ENCODE measurements around the gene NPAS3. TPM values are rescaled to one million over a fixed set of nuclear protein-coding genes. Genes with fewer than 3 reads are reported as not detected.

Gene NPAS3
- total and polyA plus RNA-seq, 10 donors = 0.13 to 9.5 (median 2.9) TPM

DNA sequence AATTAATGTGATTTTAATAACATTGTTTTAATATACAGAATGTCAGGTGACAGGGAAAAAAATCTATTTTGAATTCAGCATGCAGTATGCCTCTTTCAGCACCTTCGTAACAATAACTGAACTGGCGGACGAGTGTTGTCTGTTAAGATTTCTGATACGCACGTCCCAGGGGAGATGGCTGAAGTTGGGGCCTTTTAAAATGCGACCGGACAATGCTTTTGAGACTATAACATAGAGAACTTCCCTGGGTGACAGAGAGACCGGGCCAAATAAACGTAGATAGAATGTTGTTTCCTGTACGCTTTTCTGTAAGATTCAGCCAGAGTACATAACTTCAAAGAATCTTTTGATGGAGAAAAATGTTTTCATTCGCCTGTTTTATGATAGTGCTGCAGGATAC is 772.5 kb downstream of the NPAS3 start:
- Histone ChIP-seq H3K27ac (no peak overlapping the region), H3K9me3 (no peaks in the 10 kb centered on the region), H3K27me3 (replicated peaks in 1 of 7) (no peaks in the 10 kb centered on the region), H3K4me3 (no peak overlapping the region), H3K36me3 (no peaks in the 10 kb centered on the region), H3K4me1 (no peaks in the 10 kb centered on the region)
- intact Hi-C loops (cut with DNase I; ENCODE audit: low total_unique reads) = no loop called here
- DNase-seq = no peak
- TF ChIP-seq POLR2AphosphoS5 (IDR thresholded peaks at IDR 0.05) (no peak), POLR2A (IDR thresholded peaks at IDR 0.05) (no peak)
- TF ChIP-seq, protein P1, sequence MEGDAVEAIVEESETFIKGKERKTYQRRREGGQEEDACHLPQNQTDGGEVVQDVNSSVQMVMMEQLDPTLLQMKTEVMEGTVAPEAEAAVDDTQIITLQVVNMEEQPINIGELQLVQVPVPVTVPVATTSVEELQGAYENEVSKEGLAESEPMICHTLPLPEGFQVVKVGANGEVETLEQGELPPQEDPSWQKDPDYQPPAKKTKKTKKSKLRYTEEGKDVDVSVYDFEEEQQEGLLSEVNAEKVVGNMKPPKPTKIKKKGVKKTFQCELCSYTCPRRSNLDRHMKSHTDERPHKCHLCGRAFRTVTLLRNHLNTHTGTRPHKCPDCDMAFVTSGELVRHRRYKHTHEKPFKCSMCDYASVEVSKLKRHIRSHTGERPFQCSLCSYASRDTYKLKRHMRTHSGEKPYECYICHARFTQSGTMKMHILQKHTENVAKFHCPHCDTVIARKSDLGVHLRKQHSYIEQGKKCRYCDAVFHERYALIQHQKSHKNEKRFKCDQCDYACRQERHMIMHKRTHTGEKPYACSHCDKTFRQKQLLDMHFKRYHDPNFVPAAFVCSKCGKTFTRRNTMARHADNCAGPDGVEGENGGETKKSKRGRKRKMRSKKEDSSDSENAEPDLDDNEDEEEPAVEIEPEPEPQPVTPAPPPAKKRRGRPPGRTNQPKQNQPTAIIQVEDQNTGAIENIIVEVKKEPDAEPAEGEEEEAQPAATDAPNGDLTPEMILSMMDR (IDR thresholded peaks at IDR 0.05 in 8 of 11, conservative IDR thresholded peaks at IDR 0.05 in 3 of 11) = no peak
- 83 to 95% (median 84%) methylated on average over 11 of the region's 11 CpGs for WGBS, 5 donors

GRCh38 chr14:33711811-33712216 is 773.1 kb downstream of the NPAS3 start:
- intact Hi-C loops (cut with DNase I; ENCODE audit: low total_unique reads) = no loop called here
- Histone ChIP-seq H3K27me3 (replicated peaks in 1 of 7) (no peaks in the 10 kb centered on the region), H3K4me3 (no peak overlapping the region), H3K9me3 (no peaks in the 10 kb centered on the region), H3K4me1 (no peaks in the 10 kb centered on the region), H3K36me3 (no peaks in the 10 kb centered on the region), H3K27ac (no peak overlapping the region)
- TF ChIP-seq, protein P1 (IDR thresholded peaks at IDR 0.05 in 8 of 11, conservative IDR thresholded peaks at IDR 0.05 in 3 of 11) = no peak
- TF ChIP-seq POLR2A (IDR thresholded peaks at IDR 0.05) (no peak), POLR2AphosphoS5 (IDR thresholded peaks at IDR 0.05) (no peak)
- no peak for DNase-seq
- WGBS, 5 donors = 74 to 88% (median 77%) methylated on average over 5 of the region's 5 CpGs

GRCh38 chr14:33714527-33715226 is 776.0 kb downstream of the NPAS3 start:
- WGBS, 5 donors = 87 to 96% (median 93%) methylated on average over 1 of the region's 1 CpG
- Histone ChIP-seq H3K4me3 (no peak overlapping the region), H3K27me3 (replicated peaks in 1 of 7) (no peaks in the 10 kb centered on the region), H3K36me3 (no peaks in the 10 kb centered on the region), H3K4me1 (no peaks in the 10 kb centered on the region), H3K27ac (no peak overlapping the region), H3K9me3 (no peaks in the 10 kb centered on the region)
- intact Hi-C loops (cut with DNase I; ENCODE audit: low total_unique reads) = no loop called here
- no peak for DNase-seq
- TF ChIP-seq, protein P1 (IDR thresholded peaks at IDR 0.05 in 8 of 11, conservative IDR thresholded peaks at IDR 0.05 in 3 of 11) = no peak
- TF ChIP-seq POLR2AphosphoS5 (IDR thresholded peaks at IDR 0.05) (no peak), POLR2A (IDR thresholded peaks at IDR 0.05) (no peak)

DNA sequence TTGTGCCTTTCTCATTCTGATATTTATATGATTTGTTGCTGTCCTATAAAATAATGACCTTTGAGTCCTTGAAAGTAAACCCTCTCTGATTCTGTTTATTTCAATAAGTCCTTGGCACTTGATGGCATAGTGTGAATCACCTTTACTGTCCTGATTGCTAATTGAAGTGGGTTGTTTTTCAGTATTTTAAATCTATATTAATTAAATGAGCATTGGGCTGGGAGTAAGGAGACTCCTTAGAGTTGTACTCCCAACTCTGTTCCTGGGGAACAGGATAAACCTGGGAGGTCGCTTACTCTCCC is 776.5 kb downstream of the NPAS3 start:
- H3K4me1 ChIP-seq = no peaks in the 10 kb centered on the region
- no peak overlapping the region for H3K4me3 ChIP-seq
- 70 to 91% (median 84%) methylated on average over 1 of the region's 1 CpG for WGBS, 5 donors
- H3K27ac ChIP-seq = no peak overlapping the region
- TF ChIP-seq POLR2A (IDR thresholded peaks at IDR 0.05) (no peak), POLR2AphosphoS5 (IDR thresholded peaks at IDR 0.05) (no peak)
- TF ChIP-seq, protein P1 (IDR thresholded peaks at IDR 0.05 in 8 of 11, conservative IDR thresholded peaks at IDR 0.05 in 3 of 11) = no peak
- no peaks in the 10 kb centered on the region for H3K9me3 ChIP-seq
- no peaks in the 10 kb centered on the region for H3K27me3 ChIP-seq (replicated peaks in 1 of 7)
- no peaks in the 10 kb centered on the region for H3K36me3 ChIP-seq
- intact Hi-C loops (cut with DNase I; ENCODE audit: low total_unique reads) = no loop called here
- DNase-seq = no peak
